ENCODE results near the gene FAM209B. TPM values are rescaled to one million over a fixed set of nuclear protein-coding genes. Genes with fewer than 3 reads are reported as not detected.

The FAM209B gene
- total RNA-seq, 2 experiments from 2014 or later: 1.0 TPM; not detected in 1

GRCh38 chr20:56575961-56576360 is 42.9 kb downstream of the FAM209B start:
- H3K27me3 Mint-ChIP-seq: peaks cover 8% of the 10 kb centered on the region
- POLR2A ChIA-PET: no interaction called here
- no peaks in the 10 kb centered on the region for H3K4me1 Mint-ChIP-seq (ENCODE audit: low read depth)
- intact Hi-C loops (cut with micrococcal nuclease): no loop called here
- no peak overlapping the region for H3K4me3 Mint-ChIP-seq
- TF ChIP-seq CTCF (IDR thresholded peaks at IDR 0.05): no peak
- DNase-seq (no peak), ATAC-seq (no peak)
- H3K27ac Mint-ChIP-seq: no peak overlapping the region
- CTCF ChIA-PET: interaction anchor here (1.5 kb wide), 1 partner anchor 25 kb away, joined by 6 read pairs; no protein-coding TSS in a partner anchor
- no peaks in the 10 kb centered on the region for H3K36me3 Mint-ChIP-seq (ENCODE audit: low read depth)
- no peaks in the 10 kb centered on the region for H3K9me3 Mint-ChIP-seq

- intact Hi-C loops (cut with micrococcal nuclease): no loop called here
- POLR2A ChIA-PET: no interaction called here
- Mint-ChIP-seq H3K9me3 (no peaks in the 10 kb centered on the region), H3K27ac (no peak overlapping the region), H3K4me1 (ENCODE audit: low read depth) (no peaks in the 10 kb centered on the region), H3K36me3 (ENCODE audit: low read depth) (no peaks in the 10 kb centered on the region), H3K27me3 (peaks cover 7% of the 10 kb centered on the region), H3K4me3 (no peak overlapping the region)
- no peak for DNase-seq
- ATAC-seq: no peak
- CTCF ChIA-PET: interaction anchor here (2.5 kb wide), 1 partner anchor 28 kb away, joined by 12 read pairs; no protein-coding TSS in a partner anchor
- no peak for TF ChIP-seq CTCF (IDR thresholded peaks at IDR 0.05)
These were observed 46.3 kb downstream of the FAM209B start for GRCh38 chr20:56579301-56579710.

GRCh38 chr20:56580226-56580625 is 47.2 kb downstream of the FAM209B start:
- DNase-seq (no peak), ATAC-seq (no peak)
- no peaks in the 10 kb centered on the region for H3K9me3 Mint-ChIP-seq
- no peaks in the 10 kb centered on the region for H3K36me3 Mint-ChIP-seq (ENCODE audit: low read depth)
- H3K27ac Mint-ChIP-seq: no peak overlapping the region
- ChIA-PET POLR2A (no interaction called here), CTCF (interaction anchor here (2.5 kb wide), 1 partner anchor 29 kb away, joined by 12 read pairs; no protein-coding TSS in a partner anchor)
- H3K4me1 Mint-ChIP-seq (ENCODE audit: low read depth): no peaks in the 10 kb centered on the region
- peaks cover 3% of the 10 kb centered on the region for H3K27me3 Mint-ChIP-seq
- intact Hi-C loops (cut with micrococcal nuclease): no loop called here
- H3K4me3 Mint-ChIP-seq: no peak overlapping the region
- TF ChIP-seq CTCF (IDR thresholded peaks at IDR 0.05): no peak

GRCh38 chr20:56581701-56582100 is 48.7 kb downstream of the FAM209B start:
- Mint-ChIP-seq H3K9me3 (no peaks in the 10 kb centered on the region), H3K27me3 (no peaks in the 10 kb centered on the region), H3K4me1 (ENCODE audit: low read depth) (no peaks in the 10 kb centered on the region), H3K36me3 (ENCODE audit: low read depth) (no peaks in the 10 kb centered on the region), H3K4me3 (no peak overlapping the region), H3K27ac (no peak overlapping the region)
- TF ChIP-seq CTCF (IDR thresholded peaks at IDR 0.05): no peak
- ATAC-seq (no peak), DNase-seq (no peak)
- POLR2A ChIA-PET: no interaction called here
- CTCF ChIA-PET: no interaction called here
- intact Hi-C loops (cut with micrococcal nuclease): no loop called here

GRCh38 chr20:56582542-56582941 is 49.5 kb downstream of the FAM209B start:
- Mint-ChIP-seq H3K4me3 (no peak overlapping the region), H3K27ac (no peak overlapping the region), H3K36me3 (ENCODE audit: low read depth) (no peaks in the 10 kb centered on the region), H3K9me3 (no peaks in the 10 kb centered on the region), H3K27me3 (no peaks in the 10 kb centered on the region), H3K4me1 (ENCODE audit: low read depth) (no peaks in the 10 kb centered on the region)
- no peak for TF ChIP-seq CTCF (IDR thresholded peaks at IDR 0.05)
- DNase-seq: no peak
- intact Hi-C loops (cut with micrococcal nuclease): no loop called here
- ATAC-seq: no peak
- CTCF ChIA-PET: no interaction called here
- POLR2A ChIA-PET: interaction anchor here (0.6 kb wide), 1 partner anchor 362 kb away, joined by 3 read pairs; no protein-coding TSS in a partner anchor
